ENCODE measurements around the gene GUF1.
A peak's percentile ranks its signal among the peaks of the same experiment; 100 is the strongest.

Gene GUF1

GRCh38 chr4:44678094-44679041, at the start of gene GUF1:
Gene GUF1 (plus strand): TSS chr4:44678420. CDS start chr4:44678623, 203 bp downstream.
- Mint-ChIP-seq H3K36me3 (ENCODE audit: insufficient read depth) (peaks cover 14% of the 10 kb centered on the region), H3K4me3 (peak within 1 kb of the TSS; percentile 88), H3K4me1 (peaks cover 25% of the 10 kb centered on the region), H3K27me3 (no peaks in the 10 kb centered on the region), H3K9me3 (no peaks in the 10 kb centered on the region), H3K27ac (ENCODE audit: low read depth) (peak within 1 kb of the TSS; percentile 95)
- ATAC-seq (replicated peaks; ENCODE audit: extremely low read depth, poor library complexity, severe bottlenecking) (peak; percentile 92), DNase-seq (ENCODE audit: low spot score in 2 of 2) (peak; percentile 75 to 83)

GRCh38 chr4:44629280-44629866, 48.8 kb upstream of the GUF1 start:
- Mint-ChIP-seq H3K27me3 (peaks cover 26% of the 10 kb centered on the region), H3K4me1 (peaks cover 5% of the 10 kb centered on the region), H3K9me3 (no peaks in the 10 kb centered on the region), H3K4me3 (no peak overlapping the region), H3K36me3 (ENCODE audit: insufficient read depth) (peaks cover 2% of the 10 kb centered on the region), H3K27ac (ENCODE audit: low read depth) (no peak overlapping the region)
- DNase-seq (ENCODE audit: low spot score in 2 of 2) (no peak), ATAC-seq (replicated peaks; ENCODE audit: extremely low read depth, poor library complexity, severe bottlenecking) (peak; percentile 85)

- Mint-ChIP-seq H3K27ac (ENCODE audit: low read depth) (no peak overlapping the region), H3K36me3 (ENCODE audit: insufficient read depth) (peaks cover 2% of the 10 kb centered on the region), H3K4me1 (peaks cover 5% of the 10 kb centered on the region), H3K4me3 (no peak overlapping the region), H3K27me3 (peaks cover 31% of the 10 kb centered on the region), H3K9me3 (no peaks in the 10 kb centered on the region)
- no peak for DNase-seq (ENCODE audit: low spot score in 2 of 2)
- ATAC-seq (replicated peaks; ENCODE audit: extremely low read depth, poor library complexity, severe bottlenecking) = no peak
These were observed 46.1 kb upstream of the GUF1 start for GRCh38 chr4:44632089-44632488.

- Mint-ChIP-seq H3K4me3 (no peak overlapping the region), H3K27me3 (peaks cover 31% of the 10 kb centered on the region), H3K9me3 (no peaks in the 10 kb centered on the region)
These were observed 45.5 kb upstream of the GUF1 start for GRCh38 chr4:44632733-44633132.

GRCh38 chr4:44638091-44638490, 40.1 kb upstream of the GUF1 start:
- no peak for ATAC-seq (replicated peaks; ENCODE audit: extremely low read depth, poor library complexity, severe bottlenecking)
- H3K27ac Mint-ChIP-seq (ENCODE audit: low read depth) = no peak overlapping the region
- no peak for DNase-seq (ENCODE audit: low spot score in 2 of 2)
- H3K4me3 Mint-ChIP-seq = no peak overlapping the region
- H3K27me3 Mint-ChIP-seq = peaks cover 14% of the 10 kb centered on the region
- no peaks in the 10 kb centered on the region for H3K4me1 Mint-ChIP-seq
- H3K36me3 Mint-ChIP-seq (ENCODE audit: insufficient read depth) = no peaks in the 10 kb centered on the region
- H3K9me3 Mint-ChIP-seq = peaks cover 7% of the 10 kb centered on the region

More at GRCh38 chr4:44632733-44633132, 45.5 kb upstream of the GUF1 start:
- Mint-ChIP-seq H3K36me3 (ENCODE audit: insufficient read depth) (peaks cover 2% of the 10 kb centered on the region), H3K4me1 (peaks cover 5% of the 10 kb centered on the region), H3K27ac (ENCODE audit: low read depth) (no peak overlapping the region)
- DNase-seq (ENCODE audit: low spot score in 2 of 2) = no peak
- no peak for ATAC-seq (replicated peaks; ENCODE audit: extremely low read depth, poor library complexity, severe bottlenecking)

GRCh38 chr4:44646151-44646550, 32.1 kb upstream of the GUF1 start:
- DNase-seq (ENCODE audit: low spot score in 2 of 2) = no peak
- H3K4me1 Mint-ChIP-seq = no peaks in the 10 kb centered on the region

GRCh38 chr4:44651425-44651824, 26.8 kb upstream of the GUF1 start, which contains the start of gene YIPF7:
Gene YIPF7 (minus strand): TSS chr4:44651625. CDS start chr4:44650100, 1,525 bp downstream.
- Mint-ChIP-seq H3K36me3 (ENCODE audit: insufficient read depth) (no peaks in the 10 kb centered on the region), H3K9me3 (no peaks in the 10 kb centered on the region), H3K4me1 (no peaks in the 10 kb centered on the region), H3K4me3 (no peak within 1 kb of the TSS), H3K27me3 (peaks cover 15% of the 10 kb centered on the region), H3K27ac (ENCODE audit: low read depth) (no peak within 1 kb of the TSS)
- no peak for DNase-seq (ENCODE audit: low spot score in 2 of 2)
- ATAC-seq (replicated peaks; ENCODE audit: extremely low read depth, poor library complexity, severe bottlenecking) = no peak

More at GRCh38 chr4:44646151-44646550, 32.1 kb upstream of the GUF1 start:
- H3K9me3 Mint-ChIP-seq = peaks cover 7% of the 10 kb centered on the region
- no peak overlapping the region for H3K27ac Mint-ChIP-seq (ENCODE audit: low read depth)
- peaks cover 16% of the 10 kb centered on the region for H3K27me3 Mint-ChIP-seq
- ATAC-seq (replicated peaks; ENCODE audit: extremely low read depth, poor library complexity, severe bottlenecking) = no peak
- no peaks in the 10 kb centered on the region for H3K36me3 Mint-ChIP-seq (ENCODE audit: insufficient read depth)
- no peak overlapping the region for H3K4me3 Mint-ChIP-seq

GRCh38 chr4:44652002-44652401, 26.2 kb upstream of the GUF1 start:
- ATAC-seq (replicated peaks; ENCODE audit: extremely low read depth, poor library complexity, severe bottlenecking) (no peak), DNase-seq (ENCODE audit: low spot score in 2 of 2) (no peak)
- H3K36me3 Mint-ChIP-seq (ENCODE audit: insufficient read depth) = no peaks in the 10 kb centered on the region
- H3K9me3 Mint-ChIP-seq = no peaks in the 10 kb centered on the region
- no peak overlapping the region for H3K27ac Mint-ChIP-seq (ENCODE audit: low read depth)
- H3K27me3 Mint-ChIP-seq = peaks cover 15% of the 10 kb centered on the region
- no peaks in the 10 kb centered on the region for H3K4me1 Mint-ChIP-seq
- no peak overlapping the region for H3K4me3 Mint-ChIP-seq

GRCh38 chr4:44660396-44660795, 17.8 kb upstream of the GUF1 start:
- Mint-ChIP-seq H3K27ac (ENCODE audit: low read depth) (no peak overlapping the region), H3K4me1 (no peaks in the 10 kb centered on the region), H3K9me3 (no peaks in the 10 kb centered on the region), H3K4me3 (no peak overlapping the region), H3K27me3 (peaks cover 23% of the 10 kb centered on the region), H3K36me3 (ENCODE audit: insufficient read depth) (peaks cover 2% of the 10 kb centered on the region)
- ATAC-seq (replicated peaks; ENCODE audit: extremely low read depth, poor library complexity, severe bottlenecking) = no peak
- DNase-seq (ENCODE audit: low spot score in 2 of 2) = no peak

- DNase-seq (ENCODE audit: low spot score in 2 of 2) (no peak), ATAC-seq (replicated peaks; ENCODE audit: extremely low read depth, poor library complexity, severe bottlenecking) (no peak)
- H3K9me3 Mint-ChIP-seq = no peaks in the 10 kb centered on the region
- no peak overlapping the region for H3K27ac Mint-ChIP-seq (ENCODE audit: low read depth)
- H3K27me3 Mint-ChIP-seq = peaks cover 24% of the 10 kb centered on the region
- peaks cover 2% of the 10 kb centered on the region for H3K36me3 Mint-ChIP-seq (ENCODE audit: insufficient read depth)
- H3K4me3 Mint-ChIP-seq = no peak overlapping the region
- H3K4me1 Mint-ChIP-seq = no peaks in the 10 kb centered on the region
These were observed 16.1 kb upstream of the GUF1 start for GRCh38 chr4:44661940-44662622.

GRCh38 chr4:44662623-44663005, 15.6 kb upstream of the GUF1 start:
- no peak for DNase-seq (ENCODE audit: low spot score in 2 of 2)
- no peak overlapping the region for H3K27ac Mint-ChIP-seq (ENCODE audit: low read depth)
- no peaks in the 10 kb centered on the region for H3K4me1 Mint-ChIP-seq
- no peak for ATAC-seq (replicated peaks; ENCODE audit: extremely low read depth, poor library complexity, severe bottlenecking)
- peaks cover 24% of the 10 kb centered on the region for H3K27me3 Mint-ChIP-seq
- no peak overlapping the region for H3K4me3 Mint-ChIP-seq
- peaks cover under 1% of the 10 kb centered on the region for H3K36me3 Mint-ChIP-seq (ENCODE audit: insufficient read depth)
- H3K9me3 Mint-ChIP-seq = no peaks in the 10 kb centered on the region

- Mint-ChIP-seq H3K27ac (ENCODE audit: low read depth) (no peak overlapping the region), H3K9me3 (no peaks in the 10 kb centered on the region), H3K36me3 (ENCODE audit: insufficient read depth) (no peaks in the 10 kb centered on the region), H3K4me3 (no peak overlapping the region), H3K4me1 (no peaks in the 10 kb centered on the region), H3K27me3 (peaks cover 22% of the 10 kb centered on the region)
- ATAC-seq (replicated peaks; ENCODE audit: extremely low read depth, poor library complexity, severe bottlenecking) (no peak), DNase-seq (ENCODE audit: low spot score in 2 of 2) (no peak)
These were observed 14.5 kb upstream of the GUF1 start for GRCh38 chr4:44663539-44664263.

All from central memory CD8-positive, alpha-beta T cell (primary cell).